ENCODE data around the gene MAG.

MAG gene

GRCh38 chr19:35279985-35280821 is 11.8 kb upstream of the MAG start:
- H3K9ac ChIP-seq (ENCODE audit: low read length): no peak overlapping the region
- H3K4me3 ChIP-seq (ENCODE audit: insufficient read depth in 1 of 2, low read depth in 1 of 2, low read length in 2 of 2): no peak overlapping the region
- no peak overlapping the region for H3K18ac ChIP-seq (ENCODE audit: low read depth in 1 of 2, low read length in 2 of 2)
- H3K27me3 ChIP-seq (ENCODE audit: control insufficient read depth in 1 of 2, insufficient read depth in 1 of 2, low read length in 2 of 2): peaks cover 21 to 31% of the 10 kb centered on the region in 2 experiments
- H3K36me3 ChIP-seq (ENCODE audit: control insufficient read depth in 1 of 2, insufficient read depth in 2 of 2, low read depth in 1 of 2, low read length in 2 of 2): peaks cover 29 to 41% of the 10 kb centered on the region in 2 experiments
- no peak overlapping the region for H2BK15ac ChIP-seq (ENCODE audit: low read depth, poor library complexity, severe bottlenecking)
- no peak overlapping the region for H3K27ac ChIP-seq (ENCODE audit: low read length, poor library complexity, severe bottlenecking)
- H2BK12ac ChIP-seq (ENCODE audit: low read length in 2 of 2): no peak overlapping the region
- peaks cover 15% of the 10 kb centered on the region for H3K79me1 ChIP-seq (replicated peaks; ENCODE audit: low read length, poor library complexity, severe bottlenecking)
- H4K91ac ChIP-seq (ENCODE audit: low read length): peak overlapping the region; percentile 36
- H4K8ac ChIP-seq (ENCODE audit: low read length): no peak overlapping the region
- H3K4me2 ChIP-seq (ENCODE audit: low read length, poor library complexity, severe bottlenecking): no peak overlapping the region
- H3K9me3 ChIP-seq (ENCODE audit: control insufficient read depth, low read length): no peaks in the 10 kb centered on the region
- WGBS: 84% methylated on average over 12 of the region's 12 CpGs
- no peak overlapping the region for H3K14ac ChIP-seq (ENCODE audit: low read length in 2 of 2)
- H2AFZ ChIP-seq (ENCODE audit: low read depth, low read length): no peak overlapping the region
- H2BK120ac ChIP-seq (ENCODE audit: low read depth, low read length): no peak overlapping the region
- no peak overlapping the region for H3K4ac ChIP-seq (ENCODE audit: low read depth in 1 of 2, low read length in 2 of 2)
- H2BK5ac ChIP-seq (ENCODE audit: low read depth, low read length, poor library complexity, severe bottlenecking): no peak overlapping the region
- H3K4me1 ChIP-seq (ENCODE audit: control insufficient read depth, insufficient read depth, low read depth, low read length): peaks cover 2% of the 10 kb centered on the region
- H3K23ac ChIP-seq (ENCODE audit: low read length in 2 of 2): no peak overlapping the region
- no peak for DNase-seq
- H2AK5ac ChIP-seq (ENCODE audit: low read length, severe bottlenecking): no peak overlapping the region

GRCh38 chr19:35281303-35281702 is 10.7 kb upstream of the MAG start:
- Histone ChIP-seq H3K9ac (ENCODE audit: low read length) (no peak overlapping the region), H3K36me3 (ENCODE audit: control insufficient read depth in 1 of 2, insufficient read depth in 2 of 2, low read depth in 1 of 2, low read length in 2 of 2) (peaks cover 21 to 39% of the 10 kb centered on the region in 2 experiments), H2BK12ac (ENCODE audit: low read length in 2 of 2) (no peak overlapping the region), H3K9me3 (ENCODE audit: control insufficient read depth, low read length) (no peaks in the 10 kb centered on the region), H4K8ac (ENCODE audit: low read length) (no peak overlapping the region), H3K4me3 (ENCODE audit: insufficient read depth in 1 of 2, low read depth in 1 of 2, low read length in 2 of 2) (no peak overlapping the region), H2BK120ac (ENCODE audit: low read depth, low read length) (no peak overlapping the region), H3K27ac (ENCODE audit: low read length, poor library complexity, severe bottlenecking) (no peak overlapping the region), H4K91ac (ENCODE audit: low read length) (no peak overlapping the region), H2AK5ac (ENCODE audit: low read length, severe bottlenecking) (no peak overlapping the region), H3K18ac (ENCODE audit: low read depth in 1 of 2, low read length in 2 of 2) (no peak overlapping the region), H3K14ac (ENCODE audit: low read length in 2 of 2) (no peak overlapping the region), H3K27me3 (ENCODE audit: control insufficient read depth in 1 of 2, insufficient read depth in 1 of 2, low read length in 2 of 2) (peaks cover 22 to 31% of the 10 kb centered on the region in 2 experiments), H2BK15ac (ENCODE audit: low read depth, poor library complexity, severe bottlenecking) (no peak overlapping the region), H3K4me1 (ENCODE audit: control insufficient read depth, insufficient read depth, low read depth, low read length) (peaks cover 2% of the 10 kb centered on the region), H2BK5ac (ENCODE audit: low read depth, low read length, poor library complexity, severe bottlenecking) (no peak overlapping the region), H2AFZ (ENCODE audit: low read depth, low read length) (no peak overlapping the region), H3K4ac (ENCODE audit: low read depth in 1 of 2, low read length in 2 of 2) (no peak overlapping the region), H3K4me2 (ENCODE audit: low read length, poor library complexity, severe bottlenecking) (no peak overlapping the region), H3K23ac (ENCODE audit: low read length in 2 of 2) (no peak overlapping the region), H3K79me1 (replicated peaks; ENCODE audit: low read length, poor library complexity, severe bottlenecking) (peaks cover 15% of the 10 kb centered on the region)
- DNase-seq: no peak
- 84% methylated on average over 2 of the region's 4 CpGs for WGBS

GRCh38 chr19:35284153-35285094 is 7.5 kb upstream of the MAG start:
- H3K27ac ChIP-seq (ENCODE audit: low read length, poor library complexity, severe bottlenecking): no peak overlapping the region
- H3K18ac ChIP-seq (ENCODE audit: low read depth in 1 of 2, low read length in 2 of 2): no peak overlapping the region
- H3K4me1 ChIP-seq (ENCODE audit: control insufficient read depth, insufficient read depth, low read depth, low read length): peaks cover 2% of the 10 kb centered on the region
- no peaks in the 10 kb centered on the region for H3K9me3 ChIP-seq (ENCODE audit: control insufficient read depth, low read length)
- no peak overlapping the region for H2AFZ ChIP-seq (ENCODE audit: low read depth, low read length)
- no peak overlapping the region for H2BK120ac ChIP-seq (ENCODE audit: low read depth, low read length)
- no peak overlapping the region for H4K91ac ChIP-seq (ENCODE audit: low read length)
- no peak overlapping the region for H3K4me3 ChIP-seq (ENCODE audit: insufficient read depth in 1 of 2, low read depth in 1 of 2, low read length in 2 of 2)
- peaks cover 0 to 9% of the 10 kb centered on the region in 2 experiments for H3K36me3 ChIP-seq (ENCODE audit: control insufficient read depth in 1 of 2, insufficient read depth in 2 of 2, low read depth in 1 of 2, low read length in 2 of 2)
- 69% methylated on average over 17 of the region's 17 CpGs for WGBS
- peak overlapping the region in 1 of 2 experiments; percentile 37 for H3K23ac ChIP-seq (ENCODE audit: low read length in 2 of 2)
- H3K9ac ChIP-seq (ENCODE audit: low read length): no peak overlapping the region
- H2BK15ac ChIP-seq (ENCODE audit: low read depth, poor library complexity, severe bottlenecking): no peak overlapping the region
- H2BK12ac ChIP-seq (ENCODE audit: low read length in 2 of 2): no peak overlapping the region
- H3K27me3 ChIP-seq (ENCODE audit: control insufficient read depth in 1 of 2, insufficient read depth in 1 of 2, low read length in 2 of 2): peaks cover 26 to 40% of the 10 kb centered on the region in 2 experiments
- no peak for DNase-seq
- no peak overlapping the region for H3K4me2 ChIP-seq (ENCODE audit: low read length, poor library complexity, severe bottlenecking)
- H4K8ac ChIP-seq (ENCODE audit: low read length): no peak overlapping the region
- peak overlapping the region in 1 of 2 experiments; percentile 56 for H3K14ac ChIP-seq (ENCODE audit: low read length in 2 of 2)
- no peak overlapping the region for H2BK5ac ChIP-seq (ENCODE audit: low read depth, low read length, poor library complexity, severe bottlenecking)
- H3K4ac ChIP-seq (ENCODE audit: low read depth in 1 of 2, low read length in 2 of 2): no peak overlapping the region
- H3K79me1 ChIP-seq (replicated peaks; ENCODE audit: low read length, poor library complexity, severe bottlenecking): no peaks in the 10 kb centered on the region
- H2AK5ac ChIP-seq (ENCODE audit: low read length, severe bottlenecking): no peak overlapping the region

GRCh38 chr19:35285095-35285449 is 6.9 kb upstream of the MAG start:
- WGBS: 50% methylated on average over 1 of the region's 1 CpG
- no peak overlapping the region for H3K18ac ChIP-seq (ENCODE audit: low read depth in 1 of 2, low read length in 2 of 2)

More at GRCh38 chr19:35285095-35285449, 6.9 kb upstream of the MAG start:
- Histone ChIP-seq H3K27ac (ENCODE audit: low read length, poor library complexity, severe bottlenecking) (no peak overlapping the region), H3K4me1 (ENCODE audit: control insufficient read depth, insufficient read depth, low read depth, low read length) (peaks cover 1% of the 10 kb centered on the region), H3K4me3 (ENCODE audit: insufficient read depth in 1 of 2, low read depth in 1 of 2, low read length in 2 of 2) (no peak overlapping the region), H3K4ac (ENCODE audit: low read depth in 1 of 2, low read length in 2 of 2) (no peak overlapping the region), H4K91ac (ENCODE audit: low read length) (no peak overlapping the region), H3K4me2 (ENCODE audit: low read length, poor library complexity, severe bottlenecking) (no peak overlapping the region), H3K27me3 (ENCODE audit: control insufficient read depth in 1 of 2, insufficient read depth in 1 of 2, low read length in 2 of 2) (peaks cover 26 to 40% of the 10 kb centered on the region in 2 experiments), H2AFZ (ENCODE audit: low read depth, low read length) (no peak overlapping the region), H3K14ac (ENCODE audit: low read length in 2 of 2) (no peak overlapping the region), H4K8ac (ENCODE audit: low read length) (no peak overlapping the region), H3K79me1 (replicated peaks; ENCODE audit: low read length, poor library complexity, severe bottlenecking) (no peaks in the 10 kb centered on the region), H2BK120ac (ENCODE audit: low read depth, low read length) (no peak overlapping the region), H3K23ac (ENCODE audit: low read length in 2 of 2) (no peak overlapping the region), H3K9me3 (ENCODE audit: control insufficient read depth, low read length) (no peaks in the 10 kb centered on the region), H2BK15ac (ENCODE audit: low read depth, poor library complexity, severe bottlenecking) (no peak overlapping the region), H2BK5ac (ENCODE audit: low read depth, low read length, poor library complexity, severe bottlenecking) (no peak overlapping the region), H3K36me3 (ENCODE audit: control insufficient read depth in 1 of 2, insufficient read depth in 2 of 2, low read depth in 1 of 2, low read length in 2 of 2) (peaks cover 0 to 2% of the 10 kb centered on the region in 2 experiments), H2AK5ac (ENCODE audit: low read length, severe bottlenecking) (no peak overlapping the region), H3K9ac (ENCODE audit: low read length) (no peak overlapping the region), H2BK12ac (ENCODE audit: low read length in 2 of 2) (no peak overlapping the region)
- DNase-seq: no peak

All from mesenchymal stem cell (in vitro differentiated cells and primary cell).